HepG2 (cell line): ENCODE results near the gene CALML4. TPM values are rescaled to one million over a fixed set of nuclear protein-coding genes. Genes with fewer than 3 reads are reported as not detected.

Experiments
- ATAC-seq: fragments of 200-7000 bp; cut with Tn5 transposase; 3 replicates; pipeline ENCODE4 v1.9.1; 2020; ENCODE audit warnings: mild to moderate bottlenecking, moderate library complexity
- BruUV-seq: library from RNA; stranded (reverse); fragments of 400-500 nt; replicated peaks from 2 replicates; lab custom pipeline; 2021; lab: Mats Ljungman, UMichigan
- CTCF ChIA-PET: fragments of 300-600 bp; formaldehyde crosslinking; extraction: SDS; loops from one replicate; lab custom pipeline; 2021; ENCODE audit warnings: low total read pairs, inconsistent platforms, low intra/inter-chr PET ratio; lab: Yijun Ruan, JAX
- POLR2A ChIA-PET: fragments of 350-600 bp; sonication (Branson Sonifier 250); formaldehyde crosslinking; loops from one replicate; lab custom pipeline; 2020; ENCODE audit warnings: antibody characterized with exemption, inconsistent platforms; lab: Yijun Ruan, JAX
- DNase-seq: peaks from one replicate; pipeline ENCODE4 v3.0.0-alpha.2; 2015; ENCODE audit warnings: low spot score
- FAIRE-seq: peaks from 3 replicates; lab custom pipeline; 2011; peaks lifted over from hg19 to GRCh38; lab: Jason Lieb, UNC
- H2AFZ ChIP-seq: one replicate; pipeline ENCODE4 v1.6.1; 2011; ENCODE audit warnings: low read length, inconsistent platforms
- H3K27ac ChIP-seq: fragments of 300-600 bp; 3 replicates; pipeline ENCODE4 v1.8.0; 2011; ENCODE audit warnings: mixed run types, mild to moderate bottlenecking, mixed read lengths, low read length, inconsistent platforms; ENCODE audit not compliant: insufficient read depth; ENCODE audit errors: extremely low read length
- H3K27me3 ChIP-seq, 2 experiments: fragments of 200-600 bp in 1 of 2; 2 replicates in 1 of 2; 3 replicates in 1 of 2; pipeline versions ENCODE4 v1.6.0 to v1.8.0; 2011; ENCODE audit warnings: low read length in 2 of 2, mild to moderate bottlenecking in 2 of 2, moderate library complexity in 2 of 2, inconsistent platforms in 1 of 2; ENCODE audit not compliant: insufficient read depth in 2 of 2, control insufficient read depth in 1 of 2
- H3K36me3 ChIP-seq, 2 experiments: fragments of 200-600 bp in 1 of 2; replicated peaks in 1 of 2; 2 replicates in 1 of 2; 3 replicates in 1 of 2; pipeline versions ENCODE4 v1.5.1 to v1.8.0; 2011; ENCODE audit warnings: low read length in 2 of 2, inconsistent platforms in 1 of 2; ENCODE audit not compliant: insufficient read depth in 2 of 2, control insufficient read depth in 1 of 2
- H3K4me1 ChIP-seq: 2 replicates; pipeline ENCODE4 v1.5.1; 2012; ENCODE audit warnings: low read length, inconsistent platforms; ENCODE audit not compliant: insufficient read depth
- H3K4me2 ChIP-seq: 2 replicates; pipeline ENCODE4 v1.6.0; 2011; ENCODE audit warnings: low read depth, low read length, inconsistent platforms
- H3K4me3 ChIP-seq, 3 experiments: fragments of 200-600 bp in 1 of 3; sonication (generic), shearing (Covaris generic) in 1 of 3; replicated peaks in 1 of 3; 2 replicates each; pipeline ENCODE4 v1.5.1; 2011 to 2016; ENCODE audit warnings: low read length in 3 of 3, inconsistent platforms in 2 of 3, low read depth in 2 of 3, mild to moderate bottlenecking in 2 of 3, control low read depth in 1 of 3, mixed read lengths in 1 of 3; ENCODE audit not compliant: insufficient read depth in 1 of 3
- H3K79me2 ChIP-seq: one replicate; pipeline ENCODE4 v1.6.1; 2011; ENCODE audit warnings: low read length, inconsistent platforms; ENCODE audit not compliant: insufficient read depth
- H3K9ac ChIP-seq: 2 replicates; pipeline ENCODE4 v1.6.0; 2011; ENCODE audit warnings: mild to moderate bottlenecking, low read depth, low read length, inconsistent platforms; ENCODE audit not compliant: insufficient read depth
- H3K9me3 ChIP-seq: 2 replicates; pipeline ENCODE4 v1.5.1; 2012; ENCODE audit warnings: mild to moderate bottlenecking, low read length
- H4K20me1 ChIP-seq: 2 replicates; pipeline ENCODE4 v1.6.0; 2011; ENCODE audit warnings: inconsistent platforms, mild to moderate bottlenecking, low read length, moderate library complexity; ENCODE audit not compliant: insufficient read depth
- CHCHD3 ChIP-seq: sonication (generic); formaldehyde crosslinking; IDR thresholded peaks from 2 replicates; pipeline ENCODE4 v1.8.0; 2022; ENCODE audit warnings: mild to moderate bottlenecking, missing genetic modification reagents, moderate library complexity
- CHD4 ChIP-seq: fragments of 200-600 bp; sonication (generic); IDR thresholded peaks from 2 replicates; pipeline ENCODE4 v1.7.0; 2017; ENCODE audit warnings: mild to moderate bottlenecking, low read length, borderline replicate concordance
- POLR2A ChIP-seq, 2 experiments: IDR thresholded peaks; 2 replicates each; pipeline ENCODE4 v1.6.1; 2011; ENCODE audit warnings: low read depth in 2 of 2, low read length in 2 of 2, mild to moderate bottlenecking in 1 of 2, moderate library complexity in 1 of 2; ENCODE audit not compliant: insufficient read depth in 1 of 2
- POLR2G ChIP-seq: fragments of 200-400 bp; formaldehyde crosslinking; IDR thresholded peaks from 2 replicates; pipeline ENCODE4 v1.6.1; 2018; ENCODE audit warnings: mild to moderate bottlenecking, low read depth, low read length, moderate library complexity
- RBM22 ChIP-seq: fragments of 200-400 bp; formaldehyde crosslinking; optimal IDR thresholded peaks from 2 replicates; pipeline ENCODE3; 2017; ENCODE audit warnings: mild to moderate bottlenecking, low read length, moderate library complexity
- SRSF4 ChIP-seq: fragments of 200-400 bp; formaldehyde crosslinking; IDR thresholded peaks from one replicate; pipeline ENCODE4 v1.6.1; 2018; ENCODE audit warnings: mild to moderate bottlenecking, low read depth, low read length, moderate library complexity; ENCODE audit not compliant: poor library complexity, severe bottlenecking
- TBL1XR1 ChIP-seq: fragments of 150-350 bp; IDR thresholded peaks from 2 replicates; pipeline ENCODE4 v1.6.1; 2014; ENCODE audit warnings: borderline replicate concordance, low read length; ENCODE audit not compliant: partially characterized antibody
- ZFP82 ChIP-seq: sonication (generic); formaldehyde crosslinking; IDR thresholded peaks from 2 replicates; pipeline ENCODE4 v1.5.1; 2020; ENCODE audit warnings: mild to moderate bottlenecking, missing genetic modification reagents, borderline replicate concordance
- ZNF354B ChIP-seq: sonication (generic); formaldehyde crosslinking; IDR thresholded peaks from 2 replicates; pipeline ENCODE4 v1.8.0; 2022; ENCODE audit warnings: mild to moderate bottlenecking, missing genetic modification reagents
- WGBS: methylation state at CpG from one replicate; pipeline ENCODE4 v1.1.6; 2017; ENCODE audit warnings: low lambda C conversion rate; 5-methylcytosine and 5-hydroxymethylcytosine counted together
- in situ Hi-C: cut with HindIII; loops from 2 replicates; pipeline ENCODE4 v1.10.0; 2017; ENCODE audit warnings: low pct_unique_long_range_greater_than_20kb; ENCODE audit not compliant: extremely low pct_ligation_motif_present
- intact Hi-C: fragments of 100-400 bp; cut with micrococcal nuclease; formaldehyde crosslinking; loops from one replicate; pipeline ENCODE4 v1.10.0; 2022; ENCODE audit not compliant: unreplicated experiment
- polyA plus RNA-seq, 8 experiments: library from polyadenylated mRNA; depleted of rRNA in 3 of 8; stranded (reverse) in 7 of 8; unstranded in 1 of 8; fragments of >200 nt; fragmentation: Illumina TruSeq in 4 of 8; extraction: Trizol in 4 of 8; gene quantifications; 2 replicates each; pipeline versions ENCODE4 v1.2.1 to v1.2.3, GENCODE V29; 2011 to 2016; ENCODE audit warnings: low read depth in 4 of 8, missing spikeins in 1 of 8, mixed read lengths in 1 of 8; ENCODE audit not compliant: insufficient read depth in 1 of 8
- total RNA-seq, 5 experiments: library from RNA; depleted of rRNA; stranded (reverse); fragments of >200 nt; fragmentation: Illumina TruSeq; extraction: Trizol; gene quantifications; 2 replicates each; pipeline ENCODE4 v1.2.3, GENCODE V29; 2016; ENCODE audit warnings: low read depth in 1 of 5
- TF ChIP-seq, protein P1 (sequence below), 2 experiments: sonication (generic) in 1 of 2; formaldehyde crosslinking in 1 of 2; IDR thresholded peaks; 2 replicates each; pipeline versions ENCODE4 v1.5.1 to v1.6.1; 2011 to 2020; ENCODE audit warnings: borderline replicate concordance in 1 of 2, low read depth in 1 of 2, low read length in 1 of 2, mild to moderate bottlenecking in 1 of 2, missing genetic modification reagents in 1 of 2, moderate library complexity in 1 of 2
- TF ChIP-seq, protein P2 (sequence below): sonication (generic); formaldehyde crosslinking; conservative IDR thresholded peaks from 2 replicates; pipeline ENCODE4 v1.4.0; 2020; ENCODE audit warnings: missing genetic modification reagents
- TF ChIP-seq, protein P3 (sequence below): sonication (generic); formaldehyde crosslinking; IDR thresholded peaks from 2 replicates; pipeline ENCODE4 v1.8.0; 2022; ENCODE audit warnings: missing genetic modification reagents, mild to moderate bottlenecking, inconsistent platforms, borderline replicate concordance

CALML4 gene
- total and polyA plus RNA-seq, 2 of the 13 experiments (the other 11 are each of a cell fraction or from before 2014, with no cell fraction given) = 3.6 to 8.7 TPM

DNA sequence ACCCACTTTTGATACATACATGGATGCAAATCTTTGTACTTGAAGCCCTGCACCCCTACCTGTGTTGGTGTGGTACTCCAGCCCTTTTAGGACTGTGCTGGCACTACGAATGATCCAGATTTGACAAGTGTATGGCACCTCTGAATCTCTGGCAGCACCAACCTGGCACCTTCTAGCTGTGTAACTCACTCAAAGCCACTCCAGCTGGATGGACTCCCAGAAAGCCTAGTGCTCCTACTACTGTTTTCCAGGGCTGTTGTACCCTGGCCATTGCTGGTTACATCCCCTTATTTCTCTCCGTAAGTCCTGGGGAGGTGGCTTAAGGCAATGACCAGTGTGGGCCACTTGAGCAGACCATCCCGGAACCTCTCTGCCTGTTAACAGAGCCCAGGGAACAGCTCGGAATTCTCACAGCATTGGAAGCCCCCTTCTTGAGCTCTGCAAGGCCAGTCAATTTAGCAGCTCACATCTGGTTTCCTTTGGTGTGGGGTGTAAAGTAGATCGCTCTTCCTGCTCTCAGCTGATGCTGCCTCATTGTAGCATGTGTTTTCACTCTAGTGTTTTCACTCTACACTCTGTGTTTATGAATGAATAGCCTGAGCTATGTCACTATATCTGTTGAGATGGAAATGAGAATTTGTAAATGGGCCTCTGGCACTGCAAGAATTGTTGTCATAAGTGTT is 12.2 kb downstream of the CALML4 start:
- POLR2A ChIA-PET = no interaction called here
- CTCF ChIA-PET = no interaction called here
- peaks cover 6 to 14% of the 10 kb centered on the region in 2 experiments; a peak in 4 of 5 replicates for H3K36me3 ChIP-seq

More for the DNA sequence above, 12.2 kb downstream of the CALML4 start:
- no peak overlapping the region for H3K4me3 ChIP-seq
- no peak overlapping the region for H3K9ac ChIP-seq
- ATAC-seq = no peak
- no peak overlapping the region for H2AFZ ChIP-seq
- no peaks in the 10 kb centered on the region for H3K79me2 ChIP-seq
- in situ Hi-C loops (no loop called here), intact Hi-C loops (no loop called here)
- H3K27me3 ChIP-seq = no peaks in the 10 kb centered on the region
- 99% methylated on average over 5 of the region's 5 CpGs for WGBS
- no TSS peak for BruUV-seq
- H4K20me1 ChIP-seq = no peaks in the 10 kb centered on the region
- H3K9me3 ChIP-seq = no peaks in the 10 kb centered on the region
- H3K27ac ChIP-seq = no peak overlapping the region
- no peak overlapping the region for H3K4me2 ChIP-seq
- TF ChIP-seq POLR2A (IDR thresholded peaks at IDR 0.05; ENCODE audit: insufficient read depth in 1 of 2, low read depth in 2 of 2, low read length in 2 of 2) (0 out of 4 replicates have a peak, but pooled peaks of 1 of the 2 experiments have one; percentile 12), ZNF354B (CRISPR knock-in tag) (no peak), SRSF4 (no peak), ZFP82 (CRISPR knock-in tag) (no peak), POLR2G (0 out of 2 replicates have a peak, but pooled peaks have one; percentile 5), CHCHD3 (CRISPR knock-in tag) (no peak), RBM22 (peak; percentile 87), CHD4 (no peak), TBL1XR1 (no peak)
- TF ChIP-seq, protein P1, sequence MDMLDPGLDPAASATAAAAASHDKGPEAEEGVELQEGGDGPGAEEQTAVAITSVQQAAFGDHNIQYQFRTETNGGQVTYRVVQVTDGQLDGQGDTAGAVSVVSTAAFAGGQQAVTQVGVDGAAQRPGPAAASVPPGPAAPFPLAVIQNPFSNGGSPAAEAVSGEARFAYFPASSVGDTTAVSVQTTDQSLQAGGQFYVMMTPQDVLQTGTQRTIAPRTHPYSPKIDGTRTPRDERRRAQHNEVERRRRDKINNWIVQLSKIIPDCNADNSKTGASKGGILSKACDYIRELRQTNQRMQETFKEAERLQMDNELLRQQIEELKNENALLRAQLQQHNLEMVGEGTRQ (IDR thresholded peaks at IDR 0.05; ENCODE audit: low read depth, low read length) = no peak
- TF ChIP-seq, protein P1 (CRISPR knock-in tag; IDR thresholded peaks at IDR 0.05; ENCODE audit: borderline replicate concordance) = no peak
- TF ChIP-seq, protein P2, sequence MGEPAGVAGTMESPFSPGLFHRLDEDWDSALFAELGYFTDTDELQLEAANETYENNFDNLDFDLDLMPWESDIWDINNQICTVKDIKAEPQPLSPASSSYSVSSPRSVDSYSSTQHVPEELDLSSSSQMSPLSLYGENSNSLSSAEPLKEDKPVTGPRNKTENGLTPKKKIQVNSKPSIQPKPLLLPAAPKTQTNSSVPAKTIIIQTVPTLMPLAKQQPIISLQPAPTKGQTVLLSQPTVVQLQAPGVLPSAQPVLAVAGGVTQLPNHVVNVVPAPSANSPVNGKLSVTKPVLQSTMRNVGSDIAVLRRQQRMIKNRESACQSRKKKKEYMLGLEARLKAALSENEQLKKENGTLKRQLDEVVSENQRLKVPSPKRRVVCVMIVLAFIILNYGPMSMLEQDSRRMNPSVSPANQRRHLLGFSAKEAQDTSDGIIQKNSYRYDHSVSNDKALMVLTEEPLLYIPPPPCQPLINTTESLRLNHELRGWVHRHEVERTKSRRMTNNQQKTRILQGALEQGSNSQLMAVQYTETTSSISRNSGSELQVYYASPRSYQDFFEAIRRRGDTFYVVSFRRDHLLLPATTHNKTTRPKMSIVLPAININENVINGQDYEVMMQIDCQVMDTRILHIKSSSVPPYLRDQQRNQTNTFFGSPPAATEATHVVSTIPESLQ (CRISPR knock-in tag) = no peak
- TF ChIP-seq, protein P3, sequence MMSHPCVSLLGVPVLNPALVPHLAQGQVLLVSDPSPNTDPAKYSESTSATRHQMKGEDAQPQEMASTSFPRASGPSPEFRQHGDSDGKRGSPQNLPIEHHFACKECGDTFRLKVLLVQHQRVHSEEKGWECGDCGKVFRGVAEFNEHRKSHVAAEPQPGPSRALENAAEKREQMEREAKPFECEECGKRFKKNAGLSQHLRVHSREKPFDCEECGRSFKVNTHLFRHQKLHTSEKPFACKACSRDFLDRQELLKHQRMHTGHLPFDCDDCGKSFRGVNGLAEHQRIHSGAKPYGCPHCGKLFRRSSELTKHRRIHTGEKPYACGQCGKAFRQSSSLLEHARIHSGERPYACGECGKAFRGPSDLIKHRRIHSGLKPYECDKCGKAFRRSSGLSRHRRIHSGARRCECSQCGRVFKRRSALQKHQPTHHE (CRISPR knock-in tag) = no peak
- FAIRE-seq = no peak
- DNase-seq = no peak
- peaks cover 24% of the 10 kb centered on the region for H3K4me1 ChIP-seq
